Measurements from ENCODE around the gene ALDH2. TPM values are rescaled to one million over a fixed set of nuclear protein-coding genes. Genes with fewer than 3 reads are reported as not detected.

Gene ALDH2
- 31.5 and 43.6 TPM in 2 replicates for polyA plus RNA-seq

GRCh38 chr12:111766608-111767361, at the start of gene ALDH2:
ALDH2 (plus strand) TSS chr12:111766933; CDS start chr12:111766983, 50 bp downstream.

GRCh38 chr12:111841750-111842555, 75.2 kb downstream of the ALDH2 start, which contains the start of gene MAPKAPK5:
MAPKAPK5 (plus strand) TSS chr12:111842228; CDS start chr12:111842734, 506 bp downstream.

Other genes with a start within 250 kb of the ALDH2 start
- gene ATXN2, start 167.6 kb upstream of the ALDH2 start, polyA plus RNA-seq = 90.1 and 94.4 TPM in 2 replicates
- gene BRAP, start 81.0 kb upstream of the ALDH2 start, polyA plus RNA-seq = 8.8 and 9.3 TPM in 2 replicates
- gene ACAD10, start 80.9 kb upstream of the ALDH2 start, polyA plus RNA-seq = 0.30 and 3.2 TPM in 2 replicates
- 8.4 and 8.6 TPM in 2 replicates for gene MAPKAPK5, start 75.3 kb downstream of the ALDH2 start, polyA plus RNA-seq
- 30.0 and 32.1 TPM in 2 replicates for gene TMEM116, start 246.2 kb downstream of the ALDH2 start, polyA plus RNA-seq
- 132 and 177 TPM in 2 replicates for gene ERP29, start 246.5 kb downstream of the ALDH2 start, polyA plus RNA-seq

Data from Purkinje cell (primary cell).